Keratinocyte (primary cell): Measurements from ENCODE around the gene KLRF2.

ENCODE experiments used
- EZH2 ChIP-seq: IDR thresholded peaks from one replicate; pipeline ENCODE4 v1.6.1; 2012; ENCODE audit warnings: inconsistent platforms, mild to moderate bottlenecking, low read length, moderate library complexity
- TF ChIP-seq, protein P1 (sequence below), 3 experiments: IDR thresholded peaks in 1 of 3; conservative IDR thresholded peaks in 1 of 3; optimal IDR thresholded peaks in 1 of 3; 2 replicates in 2 of 3; 3 replicates in 1 of 3; pipeline versions ENCODE3 to v1.5.1; 2011; ENCODE audit warnings: low read length in 3 of 3, mild to moderate bottlenecking in 3 of 3, moderate library complexity in 2 of 3, control low read depth in 1 of 3, inconsistent platforms in 1 of 3; ENCODE audit not compliant: insufficient read depth in 2 of 3; ENCODE audit errors: extremely low read depth in 1 of 3

DNA sequence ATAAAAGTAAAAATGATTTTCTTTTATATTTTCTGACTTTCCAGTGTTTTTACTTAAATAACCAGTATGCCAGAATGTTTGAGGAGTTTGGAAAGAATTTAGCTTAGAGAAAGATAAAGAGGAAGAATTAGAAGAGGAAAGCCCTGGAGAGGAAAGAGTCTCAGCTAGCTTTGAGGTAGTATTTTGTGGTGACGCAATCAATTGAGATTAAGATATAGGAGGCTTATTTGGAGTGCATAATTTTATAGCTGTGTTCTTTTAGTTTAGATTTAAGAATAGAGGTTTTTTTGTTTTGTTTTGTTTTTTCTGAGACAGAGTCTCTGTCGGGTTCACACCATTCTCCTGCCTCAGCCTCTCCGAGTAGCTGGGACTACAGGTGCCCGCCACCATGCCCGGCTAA, 30.2 kb upstream of the KLRF2 start:
- TF ChIP-seq, protein P1, sequence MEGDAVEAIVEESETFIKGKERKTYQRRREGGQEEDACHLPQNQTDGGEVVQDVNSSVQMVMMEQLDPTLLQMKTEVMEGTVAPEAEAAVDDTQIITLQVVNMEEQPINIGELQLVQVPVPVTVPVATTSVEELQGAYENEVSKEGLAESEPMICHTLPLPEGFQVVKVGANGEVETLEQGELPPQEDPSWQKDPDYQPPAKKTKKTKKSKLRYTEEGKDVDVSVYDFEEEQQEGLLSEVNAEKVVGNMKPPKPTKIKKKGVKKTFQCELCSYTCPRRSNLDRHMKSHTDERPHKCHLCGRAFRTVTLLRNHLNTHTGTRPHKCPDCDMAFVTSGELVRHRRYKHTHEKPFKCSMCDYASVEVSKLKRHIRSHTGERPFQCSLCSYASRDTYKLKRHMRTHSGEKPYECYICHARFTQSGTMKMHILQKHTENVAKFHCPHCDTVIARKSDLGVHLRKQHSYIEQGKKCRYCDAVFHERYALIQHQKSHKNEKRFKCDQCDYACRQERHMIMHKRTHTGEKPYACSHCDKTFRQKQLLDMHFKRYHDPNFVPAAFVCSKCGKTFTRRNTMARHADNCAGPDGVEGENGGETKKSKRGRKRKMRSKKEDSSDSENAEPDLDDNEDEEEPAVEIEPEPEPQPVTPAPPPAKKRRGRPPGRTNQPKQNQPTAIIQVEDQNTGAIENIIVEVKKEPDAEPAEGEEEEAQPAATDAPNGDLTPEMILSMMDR (optimal IDR thresholded peaks at IDR 0.05 in 1 of 3, IDR thresholded peaks at IDR 0.05 in 1 of 3, conservative IDR thresholded peaks at IDR 0.05 in 1 of 3; ENCODE audit: extremely low read depth in 1 of 3, insufficient read depth in 2 of 3, low read length in 3 of 3): no peak
- TF ChIP-seq EZH2: no peak
